HepG2 (cell line): ENCODE results near the gene WTAP. TPM values are rescaled to one million over a fixed set of nuclear protein-coding genes. Genes with fewer than 3 reads are reported as not detected.

ENCODE experiments used
- FOXA1 ChIP-seq, 2 experiments: fragments of 450-650 bp in 1 of 2; sonication (generic) in 1 of 2; formaldehyde crosslinking in 1 of 2; IDR thresholded peaks; 2 replicates each; pipeline versions ENCODE4 v1.4.0 to v1.6.1; 2016 to 2020; ENCODE audit warnings: missing genetic modification reagents in 1 of 2
- FOXJ3 ChIP-seq: sonication (generic); formaldehyde crosslinking; IDR thresholded peaks from 2 replicates; pipeline ENCODE4 v1.4.0; 2020; ENCODE audit warnings: missing genetic modification reagents, mild to moderate bottlenecking, borderline replicate concordance
- KMT2A ChIP-seq: sonication (generic); formaldehyde crosslinking; IDR thresholded peaks from 2 replicates; pipeline ENCODE4 v1.4.0; 2020; ENCODE audit warnings: missing genetic modification reagents
- MTF1 ChIP-seq: sonication (generic); formaldehyde crosslinking; IDR thresholded peaks from 2 replicates; pipeline ENCODE4 v1.5.0; 2020; ENCODE audit warnings: missing genetic modification reagents
- MXI1 ChIP-seq: IDR thresholded peaks from 3 replicates; pipeline ENCODE4 v1.6.1; 2012; ENCODE audit warnings: low read depth, low read length, inconsistent platforms, borderline replicate concordance
- NCOA2 ChIP-seq: sonication (generic); formaldehyde crosslinking; IDR thresholded peaks from 2 replicates; pipeline ENCODE4 v1.8.0; 2022; ENCODE audit warnings: inconsistent platforms
- NFKB2 ChIP-seq: sonication (generic); formaldehyde crosslinking; IDR thresholded peaks from 2 replicates; pipeline ENCODE4 v1.4.0; 2020; ENCODE audit warnings: missing genetic modification reagents, borderline replicate concordance
- SPEN ChIP-seq: sonication (generic); formaldehyde crosslinking; IDR thresholded peaks from 2 replicates; pipeline ENCODE4 v1.5.1; 2020; ENCODE audit warnings: low read depth, mild to moderate bottlenecking, missing genetic modification reagents
- TP53 ChIP-seq: sonication (generic); formaldehyde crosslinking; conservative IDR thresholded peaks from 2 replicates; pipeline ENCODE4 v1.4.0; 2020; ENCODE audit warnings: missing genetic modification reagents
- USF2 ChIP-seq, 2 experiments: sonication (generic) in 1 of 2; formaldehyde crosslinking in 1 of 2; IDR thresholded peaks; 2 replicates each; pipeline versions ENCODE4 v1.5.1 to v1.6.1; 2011 to 2020; ENCODE audit warnings: borderline replicate concordance in 1 of 2, low read depth in 1 of 2, low read length in 1 of 2, mild to moderate bottlenecking in 1 of 2, missing genetic modification reagents in 1 of 2, moderate library complexity in 1 of 2
- ZBTB4 ChIP-seq: sonication (generic); formaldehyde crosslinking; IDR thresholded peaks from 2 replicates; pipeline ENCODE4 v1.4.0; 2020; ENCODE audit warnings: missing genetic modification reagents, mild to moderate bottlenecking, borderline replicate concordance
- ZNF280B ChIP-seq: sonication (generic); formaldehyde crosslinking; IDR thresholded peaks from 2 replicates; pipeline ENCODE4 v1.5.0; 2020; ENCODE audit warnings: missing genetic modification reagents, mild to moderate bottlenecking, borderline replicate concordance
- ZNF282 ChIP-seq: fragments of 450-650 bp; IDR thresholded peaks from 2 replicates; pipeline ENCODE4 v1.6.1; 2018; ENCODE audit not compliant: partially characterized antibody
- ZNF343 ChIP-seq: sonication (generic); formaldehyde crosslinking; IDR thresholded peaks from 2 replicates; pipeline ENCODE4 v1.4.0; 2020; ENCODE audit warnings: mild to moderate bottlenecking, missing genetic modification reagents
- ZNF558 ChIP-seq: sonication (generic); formaldehyde crosslinking; IDR thresholded peaks from 2 replicates; pipeline ENCODE4 v1.9.0; 2022; ENCODE audit warnings: mild to moderate bottlenecking, missing genetic modification reagents, borderline replicate concordance
- ZNF598 ChIP-seq: sonication (generic); formaldehyde crosslinking; IDR thresholded peaks from 2 replicates; pipeline ENCODE4 v1.5.1; 2020; ENCODE audit warnings: mild to moderate bottlenecking, missing genetic modification reagents, borderline replicate concordance
- ZNF773 ChIP-seq: sonication (generic); formaldehyde crosslinking; IDR thresholded peaks from 2 replicates; pipeline ENCODE4 v1.4.0; 2020; ENCODE audit warnings: missing genetic modification reagents, borderline replicate concordance
- polyA plus RNA-seq, 8 experiments: library from polyadenylated mRNA; depleted of rRNA in 3 of 8; stranded (reverse) in 7 of 8; unstranded in 1 of 8; fragments of >200 nt; fragmentation: Illumina TruSeq in 4 of 8; extraction: Trizol in 4 of 8; gene quantifications; 2 replicates each; pipeline versions ENCODE4 v1.2.1 to v1.2.3, GENCODE V29; 2011 to 2016; ENCODE audit warnings: low read depth in 4 of 8, missing spikeins in 1 of 8, mixed read lengths in 1 of 8; ENCODE audit not compliant: insufficient read depth in 1 of 8
- total RNA-seq, 5 experiments: library from RNA; depleted of rRNA; stranded (reverse); fragments of >200 nt; fragmentation: Illumina TruSeq; extraction: Trizol; gene quantifications; 2 replicates each; pipeline ENCODE4 v1.2.3, GENCODE V29; 2016; ENCODE audit warnings: low read depth in 1 of 5
- TF ChIP-seq, protein P1 (sequence below): sonication (generic); formaldehyde crosslinking; IDR thresholded peaks from 2 replicates; pipeline ENCODE4 v1.4.0; 2020; ENCODE audit warnings: missing genetic modification reagents

WTAP gene
- total and polyA plus RNA-seq, 2 of the 13 experiments (the other 11 are each of a cell fraction or from before 2014, with no cell fraction given): 31.6 to 167 TPM

- TF ChIP-seq ZBTB4 (peak; percentile 16; the same call in 1 of the 2 replicates), ZNF282 (no peak), FOXA1 (IDR thresholded peaks at IDR 0.05) (no peak), FOXA1 (CRISPR knock-in tag; IDR thresholded peaks at IDR 0.05) (peak; percentile 41; the same call in 1 of the 2 replicates), KMT2A (no peak; the same call in 1 of the 2 replicates), FOXJ3 (CRISPR knock-in tag) (0 out of 2 replicates have a peak, but pooled peaks have one; percentile 10), ZNF773 (CRISPR knock-in tag) (peak; percentile 89; the same call in 1 of the 2 replicates), ZNF598 (CRISPR knock-in tag) (peak; percentile 98), USF2 (IDR thresholded peaks at IDR 0.05; ENCODE audit: low read depth, low read length) (no peak; the same call in 1 of the 2 replicates), USF2 (CRISPR knock-in tag; IDR thresholded peaks at IDR 0.05; ENCODE audit: borderline replicate concordance) (0 out of 2 replicates have a peak, but pooled peaks have one; percentile 63), TP53 (CRISPR knock-in tag) (0 out of 2 replicates have a peak, but pooled peaks have one; percentile 7), ZNF558 (CRISPR knock-in tag) (peak; percentile 82), NFKB2 (peak; percentile 15; the same call in 1 of the 2 replicates), ZNF343 (0 out of 2 replicates have a peak, but pooled peaks have one; percentile 9), MXI1 (peak; percentile 24; the same call in 1 of the 3 replicates), SPEN (CRISPR knock-in tag) (peak; percentile 57), ZNF280B (CRISPR knock-in tag) (0 out of 2 replicates have a peak, but pooled peaks have one; percentile 83), MTF1 (CRISPR knock-in tag) (peak; percentile 74; the same call in 1 of the 2 replicates), NCOA2 (CRISPR knock-in tag) (peak; percentile 41; the same call in 1 of the 2 replicates)
- TF ChIP-seq, protein P1, sequence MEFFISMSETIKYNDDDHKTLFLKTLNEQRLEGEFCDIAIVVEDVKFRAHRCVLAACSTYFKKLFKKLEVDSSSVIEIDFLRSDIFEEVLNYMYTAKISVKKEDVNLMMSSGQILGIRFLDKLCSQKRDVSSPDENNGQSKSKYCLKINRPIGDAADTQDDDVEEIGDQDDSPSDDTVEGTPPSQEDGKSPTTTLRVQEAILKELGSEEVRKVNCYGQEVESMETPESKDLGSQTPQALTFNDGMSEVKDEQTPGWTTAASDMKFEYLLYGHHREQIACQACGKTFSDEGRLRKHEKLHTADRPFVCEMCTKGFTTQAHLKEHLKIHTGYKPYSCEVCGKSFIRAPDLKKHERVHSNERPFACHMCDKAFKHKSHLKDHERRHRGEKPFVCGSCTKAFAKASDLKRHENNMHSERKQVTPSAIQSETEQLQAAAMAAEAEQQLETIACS (CRISPR knock-in tag): 0 out of 2 replicates have a peak, but pooled peaks have one; percentile 30
These were observed 35.5 kb downstream of the WTAP start (continued) for GRCh38 chr6:159762681-159763293.
